Transverse colon (tissue), 4 donors: Measurements from ENCODE around the gene OGA.

Experiments
- CTCF ChIP-seq, 5 experiments: fragments of 200-600 bp in 3 of 5; fragments of 450-650 bp in 2 of 5; sonication (generic) in 3 of 5; IDR thresholded peaks; 1 replicate in 2 of 5; 2 replicates in 3 of 5; pipeline ENCODE4 v1.5.1; 2016 to 2017; ENCODE audit warnings: antibody characterized with exemption in 5 of 5, inconsistent platforms in 3 of 5, mild to moderate bottlenecking in 2 of 5, moderate library complexity in 1 of 5
- POLR2A ChIP-seq: fragments of 450-650 bp; IDR thresholded peaks from one replicate; pipeline ENCODE4 v1.6.1; 2016; ENCODE audit warnings: antibody characterized with exemption, mild to moderate bottlenecking, moderate library complexity
- POLR2AphosphoS5 ChIP-seq, 3 donors: sonication (generic); formaldehyde crosslinking; IDR thresholded peaks; one replicate each; pipeline ENCODE4 v1.6.1; 2016; ENCODE audit warnings: antibody characterized with exemption in 3 of 3

- TF ChIP-seq CTCF (IDR thresholded peaks at IDR 0.05) (no peak), POLR2AphosphoS5 (IDR thresholded peaks at IDR 0.05) (no peak), POLR2A (no peak)
Measured at GRCh38 chr10:101793526-101793925, 24.7 kb downstream of the OGA start.
